Measurements from ENCODE around the gene TLN1. TPM values are rescaled to one million over a fixed set of nuclear protein-coding genes. Genes with fewer than 3 reads are reported as not detected.

The TLN1 gene
- total and polyA plus RNA-seq, 10 of the 15 experiments (the other 5 are each of a cell fraction or from before 2014, with no cell fraction given): 11.6 to 305 (median 71.9) TPM

DNA sequence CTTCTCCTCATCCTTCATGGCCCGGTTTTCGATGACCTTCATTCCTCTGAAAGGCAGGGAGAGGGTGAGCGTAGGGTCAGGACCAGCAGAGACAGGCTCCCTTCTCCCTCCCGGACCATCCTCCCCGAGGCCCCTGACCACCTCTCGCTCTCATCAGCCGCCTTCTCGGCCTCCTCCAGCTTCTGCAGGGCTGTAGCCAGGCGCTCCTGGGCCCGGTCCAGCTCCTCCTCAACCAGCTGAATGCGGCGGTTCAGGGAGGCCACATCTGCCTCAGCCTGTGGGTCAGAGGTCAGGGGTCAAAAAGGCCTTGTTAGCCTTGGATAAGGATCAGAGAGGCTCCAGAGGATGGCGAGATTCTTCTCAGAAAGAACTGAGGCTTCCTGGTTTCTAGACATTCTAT, 46.5 kb downstream of the TLN1 start:
- in situ Hi-C loops (cut with MboI) (no loop called here), intact Hi-C loops (cut with micrococcal nuclease; ENCODE audit: unreplicated experiment) (no loop called here)
- Histone ChIP-seq H3K4me3 (no peak overlapping the region), H3K4me2 (ENCODE audit: control insufficient read depth, insufficient read depth) (no peak overlapping the region), H3K4me1 (ENCODE audit: control insufficient read depth, insufficient read depth, low read length) (peaks cover 2% of the 10 kb centered on the region), H3K79me2 (ENCODE audit: control insufficient read depth, insufficient read depth, low read length) (no peaks in the 10 kb centered on the region; the same call in 1 of the 2 replicates), H3K9me3 (replicated peaks; ENCODE audit: control insufficient read depth, insufficient read depth, low read length) (no peaks in the 10 kb centered on the region), H4K20me1 (ENCODE audit: control insufficient read depth, insufficient read depth) (no peaks in the 10 kb centered on the region), H3K27ac (ENCODE audit: control insufficient read depth, insufficient read depth) (no peak overlapping the region), H3K9ac (ENCODE audit: control insufficient read depth, insufficient read depth, low read length) (no peak overlapping the region), H3K27me3 (replicated peaks in 1 of 2; ENCODE audit: control insufficient read depth in 2 of 2, insufficient read depth in 2 of 2, low read length in 1 of 2) (no peaks in the 10 kb centered on the region; a peak in 1 of 4 replicates), H3K36me3 (ENCODE audit: control insufficient read depth in 2 of 2, insufficient read depth in 2 of 2, low read length in 1 of 2) (no peaks in the 10 kb centered on the region), H2AFZ (ENCODE audit: control insufficient read depth, low read depth, low read length) (no peak overlapping the region)
- no peak for TF ChIP-seq ZSCAN29 (IDR thresholded peaks at IDR 0.05)
- no peak for TF ChIP-seq IKZF1 (conservative IDR thresholded peaks at IDR 0.05)
- no peak for TF ChIP-seq ZZZ3 (IDR thresholded peaks at IDR 0.05; ENCODE audit: control insufficient read depth, insufficient read length, low read depth)
- no peak for TF ChIP-seq ZNF622 (IDR thresholded peaks at IDR 0.05)
- TF ChIP-seq POU2F2 (IDR thresholded peaks at IDR 0.05; ENCODE audit: borderline replicate concordance, low read depth, low read length): no peak
- TF ChIP-seq USF1 (IDR thresholded peaks at IDR 0.05; ENCODE audit: borderline replicate concordance, extremely low read length, insufficient read depth, low read depth, low read length): no peak
- no peak for TF ChIP-seq GATAD2B (conservative IDR thresholded peaks at IDR 0.05; ENCODE audit: low read depth)
- no peak for TF ChIP-seq NFIC (IDR thresholded peaks at IDR 0.05; ENCODE audit: low read depth, low read length)
- no peak for TF ChIP-seq POLR2AphosphoS5 (IDR thresholded peaks at IDR 0.05; ENCODE audit: low read length)
- ChIA-PET POLR2A (interaction anchor here (2.7 kb wide), 1 partner anchor 11 kb away, joined by 8 read pairs; no protein-coding TSS in a partner anchor), SMC1A (ENCODE audit: uncharacterized antibody, unreplicated experiment) (interaction anchor here (1.1 to 1.2 kb wide), 2 partner anchors 9 to 24 kb away, joined by 3 to 5 read pairs; no protein-coding TSS in a partner anchor), CTCF (interaction anchor here (5.0 kb wide), 1 partner anchor 10 kb away, joined by 39 read pairs; no protein-coding TSS in a partner anchor), RAD21 (ENCODE audit: unreplicated experiment) (no interaction called here)
- ATAC-seq: no peak
- WGBS (ENCODE audit: insufficient coverage, insufficient replicate concordance, low lambda C conversion rate, missing lambda C conversion rate): 45% methylated on average over 12 of the region's 13 CpGs
- DNase-seq (ENCODE audit: low read depth, low spot score): no peak
- FAIRE-seq: no peak
- no TSS peak for BruUV-seq (replicated peaks)
